Thyroid gland (tissue), 4 donors: Measurements from ENCODE around the gene NDUFV2. TPM values are rescaled to one million over a fixed set of nuclear protein-coding genes. Genes with fewer than 3 reads are reported as not detected.
"Not testable (repeated sequence)": the region's sequence is repeated elsewhere in the genome, so short reads cannot be mapped to it uniquely, and the experiment has no call there.

Experiments used
- DNase-seq, 2 donors: peaks; one replicate each; pipeline ENCODE4 v3.0.0-alpha.2; 2019
- H3K27ac ChIP-seq, 3 donors: fragments of 200-600 bp; sonication (generic); 1 replicate in 2 of 3; 2 replicates in 1 of 3; pipeline ENCODE4 v1.5.1; 2016 to 2019; ENCODE audit warnings: mild to moderate bottlenecking in 1 of 3, moderate library complexity in 1 of 3
- H3K27me3 ChIP-seq: fragments of 200-600 bp; sonication (generic); one replicate; pipeline ENCODE4 v1.5.1; 2019
- H3K36me3 ChIP-seq, 2 donors: fragments of 200-600 bp; sonication (generic); one replicate each; pipeline ENCODE4 v1.5.1; 2016 to 2019
- H3K4me1 ChIP-seq, 2 donors: fragments of 200-600 bp; sonication (generic); one replicate each; pipeline ENCODE4 v1.5.1; 2017 to 2019
- H3K4me3 ChIP-seq, 3 donors: fragments of 200-600 bp; sonication (generic); replicated peaks in 1 of 3; 1 replicate in 2 of 3; 2 replicates in 1 of 3; pipeline ENCODE4 v1.5.1; 2016; ENCODE audit warnings: mild to moderate bottlenecking in 1 of 3
- H3K9me3 ChIP-seq: fragments of 200-600 bp; sonication (generic); one replicate; pipeline ENCODE4 v1.5.1; 2017
- CTCF ChIP-seq, 6 experiments: fragments of 200-600 bp in 3 of 6; fragments of 450-650 bp in 3 of 6; sonication (generic) in 3 of 6; IDR thresholded peaks; one replicate each; pipeline ENCODE4 v1.5.1; 2016 to 2019; ENCODE audit warnings: antibody characterized with exemption in 6 of 6, mild to moderate bottlenecking in 2 of 6, inconsistent platforms in 1 of 6, moderate library complexity in 1 of 6
- POLR2A ChIP-seq, 2 donors: fragments of 450-650 bp; IDR thresholded peaks; one replicate each; pipeline ENCODE4 v1.6.1; 2017; ENCODE audit warnings: antibody characterized with exemption in 2 of 2, mild to moderate bottlenecking in 2 of 2, moderate library complexity in 1 of 2
- WGBS, 2 donors: methylation state at CpG; one replicate each; pipeline ENCODE4 v1.1.5; 2017; 5-methylcytosine and 5-hydroxymethylcytosine counted together
- intact Hi-C: fragments of 100-400 bp; cut with DNase I; formaldehyde crosslinking; loops from one replicate; pipeline ENCODE4 v1.15.1; 2023
- total RNA-seq, 4 donors: library from RNA; depleted of rRNA; stranded (reverse); fragments of >200 nt; gene quantifications; one replicate each; pipeline ENCODE4 v1.2.3, GENCODE V29; 2016

Gene NDUFV2
- total RNA-seq, 4 donors from 2014 or later, result 103 to 114 (median 108) TPM

DNA sequence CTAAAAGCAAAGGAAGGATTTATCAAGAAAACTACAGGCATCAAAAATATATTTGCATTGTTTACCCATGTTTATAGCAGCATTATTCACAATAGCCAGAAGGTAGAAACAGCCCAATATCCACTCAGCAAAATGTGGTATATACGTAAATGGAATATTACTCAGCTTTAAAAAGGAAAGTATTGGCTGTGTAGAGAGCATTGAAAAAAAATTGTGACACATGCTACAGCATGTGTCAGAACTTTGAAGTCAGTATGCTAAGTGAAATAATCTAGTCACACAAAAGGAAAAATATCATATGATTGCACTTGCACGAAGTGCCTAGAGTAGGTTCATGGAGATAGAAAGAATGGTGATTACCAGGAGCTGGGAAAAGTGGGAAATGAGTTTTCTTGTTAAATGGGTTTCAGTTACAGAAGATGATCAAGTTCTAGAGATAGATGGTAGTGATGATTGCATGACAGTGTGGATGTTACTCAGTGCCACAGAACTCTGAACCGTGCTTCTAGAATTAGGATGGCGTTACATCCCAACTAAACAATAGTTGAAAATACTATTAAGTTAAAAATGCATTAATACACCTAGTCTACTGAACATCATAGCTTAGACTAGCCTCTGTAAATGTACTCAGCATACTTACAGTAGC, 54.2 kb downstream of the NDUFV2 start:
- Histone ChIP-seq H3K4me3 (no peak overlapping the region), H3K27me3 (no peaks in the 10 kb centered on the region), H3K9me3 (no peaks in the 10 kb centered on the region), H3K36me3 (no peaks in the 10 kb centered on the region), H3K4me1 (peaks cover 10 to 31% of the 10 kb centered on the region in 2 donors), H3K27ac (no peak overlapping the region)
- no peak for DNase-seq
- 95 to 96% methylated on average over 4 of the region's 4 CpGs for WGBS, 2 donors
- TF ChIP-seq CTCF (IDR thresholded peaks at IDR 0.05), result no peak
- no peak for TF ChIP-seq POLR2A (IDR thresholded peaks at IDR 0.05)
- intact Hi-C loops, result no loop called here

GRCh38 chr18:9157806-9158205, 55.3 kb downstream of the NDUFV2 start:
- no peak for TF ChIP-seq CTCF (IDR thresholded peaks at IDR 0.05)
- Histone ChIP-seq H3K4me3 (no peak overlapping the region), H3K27me3 (no peaks in the 10 kb centered on the region), H3K9me3 (no peaks in the 10 kb centered on the region), H3K4me1 (peaks cover 6 to 20% of the 10 kb centered on the region in 2 donors), H3K36me3 (no peaks in the 10 kb centered on the region), H3K27ac (no peak overlapping the region)
- intact Hi-C loops, result no loop called here
- DNase-seq, result no peak
- WGBS, 2 donors, result 41 to 42% methylated on average over 2 of the region's 2 CpGs

- intact Hi-C loops, result no loop called here
- WGBS, 2 donors, result 94 to 97% methylated on average over 4 of the region's 4 CpGs
- TF ChIP-seq POLR2A (IDR thresholded peaks at IDR 0.05) (no peak), CTCF (IDR thresholded peaks at IDR 0.05) (no peak)
- peaks cover 0 to 7% of the 10 kb centered on the region in 2 donors for H3K4me1 ChIP-seq
- no peak for DNase-seq
- no peak overlapping the region for H3K4me3 ChIP-seq
- H3K36me3 ChIP-seq, result no peaks in the 10 kb centered on the region
- no peak overlapping the region for H3K27ac ChIP-seq
- no peaks in the 10 kb centered on the region for H3K27me3 ChIP-seq
- no peaks in the 10 kb centered on the region for H3K9me3 ChIP-seq
Measured at GRCh38 chr18:9160014-9160413, 57.5 kb downstream of the NDUFV2 start.

GRCh38 chr18:9162663-9163062, 60.2 kb downstream of the NDUFV2 start:
- H3K4me3 ChIP-seq, H3K4me1 ChIP-seq, H3K36me3 ChIP-seq, H3K27me3 ChIP-seq, DNase-seq, H3K27ac ChIP-seq, H3K9me3 ChIP-seq, intact Hi-C loops: not testable (repeated sequence)
- WGBS, 2 donors, result 98% methylated on average over 4 of the region's 4 CpGs

GRCh38 chr18:9164149-9164548, 61.6 kb downstream of the NDUFV2 start:
- H3K9me3 ChIP-seq, H3K36me3 ChIP-seq, H3K27ac ChIP-seq, H3K27me3 ChIP-seq, H3K4me1 ChIP-seq, intact Hi-C loops, DNase-seq, H3K4me3 ChIP-seq: not testable (repeated sequence)

GRCh38 chr18:9165883-9166282, 63.4 kb downstream of the NDUFV2 start:
- H3K27ac ChIP-seq, H3K27me3 ChIP-seq, H3K4me3 ChIP-seq, H3K9me3 ChIP-seq, intact Hi-C loops, H3K4me1 ChIP-seq, H3K36me3 ChIP-seq, DNase-seq: not testable (repeated sequence)
- 100% methylated on average over 3 of the region's 3 CpGs for WGBS, 2 donors

DNA sequence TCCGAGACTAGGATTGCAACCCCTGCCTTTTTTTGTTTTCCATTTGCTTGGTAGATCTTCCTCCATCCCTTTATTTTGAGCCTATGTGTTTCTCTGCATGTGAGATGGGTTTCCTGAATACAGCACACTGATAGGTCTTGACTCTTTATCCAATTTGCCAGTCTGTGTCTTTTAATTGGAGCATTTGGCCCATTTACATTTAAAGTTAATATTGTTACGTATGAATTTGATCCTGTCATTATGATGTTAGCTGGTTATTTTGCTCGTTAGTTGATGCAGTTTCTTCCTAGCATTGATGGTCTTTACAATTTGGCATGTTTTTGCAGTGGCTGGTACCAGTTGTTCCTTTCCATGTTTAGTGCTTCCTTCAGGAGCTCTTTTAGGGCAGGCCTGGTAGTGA, 67.0 kb downstream of the NDUFV2 start:
- intact Hi-C loops, DNase-seq: not testable (repeated sequence)

GRCh38 chr18:9171919-9172318, 69.4 kb downstream of the NDUFV2 start:
- WGBS, 2 donors, result 80 to 94% methylated on average over 3 of the region's 3 CpGs
- H3K9me3 ChIP-seq, H3K27me3 ChIP-seq, intact Hi-C loops, H3K4me3 ChIP-seq, H3K36me3 ChIP-seq, H3K27ac ChIP-seq, DNase-seq: not testable (repeated sequence)
- peaks cover 29 to 33% of the 10 kb centered on the region in 2 donors for H3K4me1 ChIP-seq

More for the DNA sequence above, 67.0 kb downstream of the NDUFV2 start:
- H3K4me3 ChIP-seq, H3K9me3 ChIP-seq, H3K27ac ChIP-seq, H3K27me3 ChIP-seq, H3K36me3 ChIP-seq: not testable (repeated sequence)
- 96 to 100% methylated on average over 3 of the region's 3 CpGs for WGBS, 2 donors
- peaks cover 12 to 19% of the 10 kb centered on the region in 2 donors for H3K4me1 ChIP-seq
